ENCODE data around the gene PRKCE. TPM values are rescaled to one million over a fixed set of nuclear protein-coding genes. Genes with fewer than 3 reads are reported as not detected.

PRKCE gene
- total and polyA plus RNA-seq, 2 of the 8 experiments (the other 6 are each of a cell fraction or from before 2014, with no cell fraction given) = 0.54 to 2.1 TPM

GRCh38 chr2:45850558-45850957 lies 199.1 kb downstream of the PRKCE start:
- Histone ChIP-seq H3K14ac (ENCODE audit: insufficient read length) (no peak overlapping the region), H3K9me3 (ENCODE audit: insufficient read depth in 2 of 2, low read depth in 1 of 2, low read length in 1 of 2) (no peaks in the 10 kb centered on the region), H3K4me1 (replicated peaks in 1 of 4; ENCODE audit: control insufficient read depth in 3 of 4, insufficient read depth in 4 of 4, low read length in 3 of 4) (no peaks in the 10 kb centered on the region), H4K91ac (replicated peaks; ENCODE audit: insufficient read length, low read length) (no peak overlapping the region), H3K79me2 (ENCODE audit: control insufficient read depth in 1 of 2, insufficient read depth in 2 of 2, low read length in 2 of 2) (no peaks in the 10 kb centered on the region), H4K20me1 (replicated peaks in 1 of 2; ENCODE audit: control insufficient read depth in 1 of 2, insufficient read depth in 2 of 2, low read length in 2 of 2) (no peaks in the 10 kb centered on the region), H4K5ac (ENCODE audit: insufficient read length, low read depth, low read length) (no peak overlapping the region), H2AFZ (ENCODE audit: low read length) (no peak overlapping the region), H3K4me2 (ENCODE audit: insufficient read depth in 1 of 2, low read depth in 2 of 2, low read length in 2 of 2) (no peak overlapping the region), H2AK5ac (ENCODE audit: low read depth, low read length) (no peak overlapping the region), H2BK120ac (replicated peaks; ENCODE audit: low read depth, low read length) (no peak overlapping the region), H3K4ac (replicated peaks; ENCODE audit: insufficient read length, low read depth, low read length) (no peak overlapping the region), H3K56ac (replicated peaks; ENCODE audit: insufficient read length, low read depth, low read length) (no peak overlapping the region), H3K27me3 (replicated peaks in 1 of 4; ENCODE audit: control insufficient read depth in 3 of 4, extremely low read depth in 1 of 4, insufficient read depth in 3 of 4, low read length in 3 of 4) (peaks cover 0 to 2% (median 0%) of the 10 kb centered on the region in 4 experiments; a peak in 1 of 7 replicates), H2BK12ac (ENCODE audit: low read depth, low read length) (no peak overlapping the region), H3K36me3 (ENCODE audit: control insufficient read depth in 2 of 4, insufficient read depth in 4 of 4, low read length in 3 of 4) (no peaks in the 10 kb centered on the region), H3K79me1 (ENCODE audit: low read depth, low read length) (no peaks in the 10 kb centered on the region), H4K8ac (ENCODE audit: extremely low read depth, insufficient read depth, low read length) (no peak overlapping the region), H3K23ac (ENCODE audit: insufficient read length) (no peak overlapping the region), H3K23me2 (ENCODE audit: low read depth, low read length) (no peaks in the 10 kb centered on the region), H2BK15ac (ENCODE audit: low read length) (no peak overlapping the region), H3K4me3 (ENCODE audit: extremely low read depth in 1 of 4, insufficient read depth in 2 of 4, low read depth in 3 of 4, low read length in 4 of 4) (no peak overlapping the region), H2BK20ac (ENCODE audit: low read length) (no peak overlapping the region), H3K27ac (ENCODE audit: low read depth, low read length) (no peak overlapping the region), H3K18ac (ENCODE audit: extremely low read depth, low read length) (no peak overlapping the region), H3K9ac (replicated peaks in 1 of 4; ENCODE audit: extremely low read depth in 1 of 4, low read depth in 3 of 4, low read length in 3 of 4) (no peak overlapping the region), H2BK5ac (ENCODE audit: low read depth, low read length) (no peak overlapping the region)
- DNase-seq (ENCODE audit: low read depth in 1 of 2, low spot score in 2 of 2) (no peak), FAIRE-seq (no peak)
- 80% methylated on average over 2 of the region's 2 CpGs; no CpG with 5 or more reads in 1 of the 2 experiments for WGBS, 2 experiments (ENCODE audit: extremely low coverage in 1 of 2, insufficient coverage in 1 of 2, insufficient read length in 1 of 2, insufficient replicate concordance in 2 of 2, low coverage in 1 of 2, low lambda C conversion rate in 2 of 2, missing lambda C conversion rate in 1 of 2)
- POLR2A ChIA-PET (ENCODE audit: partially characterized antibody) = no interaction called here
- CTCF ChIA-PET (ENCODE audit: partially characterized antibody) = interaction anchor here (1.2 to 1.3 kb wide), 2 partner anchors 72 to 203 kb away, joined by 3 to 4 read pairs; no protein-coding TSS in a partner anchor
- no peak for TF ChIP-seq HDAC2 (IDR thresholded peaks at IDR 0.05; ENCODE audit: borderline replicate concordance in 1 of 2, low read depth in 2 of 2, low read length in 2 of 2)
- TF ChIP-seq YY1 (IDR thresholded peaks at IDR 0.05; ENCODE audit: low read depth, low read length) = no peak
- TF ChIP-seq KDM5A (IDR thresholded peaks at IDR 0.05; ENCODE audit: low read length) = no peak
- TF ChIP-seq HDAC6 (IDR thresholded peaks at IDR 0.05; ENCODE audit: low read depth, low read length) = no peak
- no peak for TF ChIP-seq SIX5 (IDR thresholded peaks at IDR 0.05; ENCODE audit: low read depth, low read length)
- TF ChIP-seq PHF8 (conservative IDR thresholded peaks at IDR 0.05; ENCODE audit: low read depth, low read length) = no peak
- TF ChIP-seq SUZ12 (IDR thresholded peaks at IDR 0.05; ENCODE audit: low read length) = no peak
- TF ChIP-seq POLR2A (IDR thresholded peaks at IDR 0.05; ENCODE audit: control extremely low read depth in 1 of 2, low read depth in 2 of 2, low read length in 2 of 2) = no peak
- TF ChIP-seq EP300 (IDR thresholded peaks at IDR 0.05; ENCODE audit: borderline replicate concordance in 1 of 2, low read depth in 2 of 2, low read length in 2 of 2) = no peak
- no peak for TF ChIP-seq TEAD4 (IDR thresholded peaks at IDR 0.05; ENCODE audit: low read depth, low read length)
